BE2C (cell line): ENCODE results near the gene POLA2.

Experiments
- DNase-seq: peaks from one replicate; pipeline ENCODE4 v3.0.0-alpha.2; 2020
- H3K27me3 ChIP-seq: fragments of 250-450 bp; sonication (Bioruptor Pico); 2 replicates; pipeline ENCODE4 v1.5.1; 2020; ENCODE audit warnings: mild to moderate bottlenecking
- H3K36me3 ChIP-seq: fragments of 250-450 bp; sonication (Bioruptor Pico); 2 replicates; pipeline ENCODE4 v1.5.1; 2020; ENCODE audit warnings: mild to moderate bottlenecking
- H3K4me1 ChIP-seq: fragments of 250-450 bp; sonication (Bioruptor Pico); 2 replicates; pipeline ENCODE4 v1.5.1; 2020
- H3K4me3 ChIP-seq: 2 replicates; pipeline ENCODE4 v1.5.1; 2011; ENCODE audit warnings: low read depth, low read length
- H3K9me3 ChIP-seq: fragments of 250-450 bp; sonication (Bioruptor Pico); 2 replicates; pipeline ENCODE4 v1.5.1; 2020
- CTCF ChIP-seq: IDR thresholded peaks from 2 replicates; pipeline ENCODE4 v1.5.1; 2012; ENCODE audit warnings: mild to moderate bottlenecking, low read depth, low read length

POLA2 gene

GRCh38 chr11:65251476-65251875, 10.3 kb upstream of the POLA2 start:
- Histone ChIP-seq H3K9me3 (no peaks in the 10 kb centered on the region), H3K36me3 (no peaks in the 10 kb centered on the region), H3K27me3 (no peaks in the 10 kb centered on the region), H3K4me1 (no peaks in the 10 kb centered on the region), H3K4me3 (no peak overlapping the region)
- TF ChIP-seq CTCF, result no peak
- no peak for DNase-seq

DNA sequence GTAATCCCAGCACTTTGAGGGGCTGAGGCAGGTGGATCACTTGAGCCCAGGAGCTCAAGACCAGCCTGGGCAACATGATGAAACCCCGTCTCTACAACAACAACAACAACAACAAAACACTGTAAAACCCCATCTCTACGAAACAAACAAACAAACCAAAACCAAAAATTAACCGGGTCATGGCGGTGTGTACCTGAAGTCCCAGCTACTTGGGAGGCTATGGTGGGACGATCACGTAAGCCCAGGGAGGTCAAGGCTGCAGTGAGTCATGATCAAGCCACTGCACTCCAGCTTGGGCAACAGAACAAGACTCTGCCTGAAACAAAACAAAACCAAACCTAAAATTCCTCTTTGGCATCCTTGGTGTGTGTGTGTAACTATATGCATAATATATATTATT, 7.0 kb upstream of the POLA2 start:
- TF ChIP-seq CTCF, result no peak
- no peaks in the 10 kb centered on the region for H3K36me3 ChIP-seq
- no peaks in the 10 kb centered on the region for H3K4me1 ChIP-seq
- no peak for DNase-seq
- no peak overlapping the region for H3K4me3 ChIP-seq
- H3K9me3 ChIP-seq, result no peaks in the 10 kb centered on the region
- H3K27me3 ChIP-seq, result no peaks in the 10 kb centered on the region

DNA sequence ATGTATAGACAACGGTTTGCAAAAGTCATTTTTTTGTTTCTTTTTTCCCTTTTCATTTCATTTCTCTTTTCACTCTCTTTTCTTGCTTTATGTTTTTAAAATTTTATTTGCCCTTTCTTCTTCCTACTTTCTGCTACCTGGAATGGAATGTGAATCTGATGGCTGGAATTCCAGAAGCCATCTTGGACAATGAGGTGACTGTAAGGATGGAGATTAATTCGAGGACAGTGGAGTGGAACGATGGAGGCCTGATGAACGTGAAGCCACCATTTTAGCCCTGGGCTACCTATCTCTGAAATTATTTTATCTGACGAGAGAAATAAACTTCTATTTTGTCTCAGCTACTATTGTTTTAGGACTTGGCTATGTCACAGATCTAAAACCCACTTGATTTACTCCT, 2.8 kb upstream of the POLA2 start:
- no peaks in the 10 kb centered on the region for H3K4me1 ChIP-seq
- H3K4me3 ChIP-seq, result no peak overlapping the region
- H3K27me3 ChIP-seq, result no peaks in the 10 kb centered on the region
- no peaks in the 10 kb centered on the region for H3K9me3 ChIP-seq
- no peaks in the 10 kb centered on the region for H3K36me3 ChIP-seq
- DNase-seq, result no peak
- no peak for TF ChIP-seq CTCF

- no peaks in the 10 kb centered on the region for H3K4me1 ChIP-seq
- H3K27me3 ChIP-seq, result no peaks in the 10 kb centered on the region
- no peaks in the 10 kb centered on the region for H3K36me3 ChIP-seq
- DNase-seq, result no peak
- no peaks in the 10 kb centered on the region for H3K9me3 ChIP-seq
- no peak for TF ChIP-seq CTCF
- H3K4me3 ChIP-seq, result no peak overlapping the region
Observed at GRCh38 chr11:65260302-65260701, 1.5 kb upstream of the POLA2 start.

DNA sequence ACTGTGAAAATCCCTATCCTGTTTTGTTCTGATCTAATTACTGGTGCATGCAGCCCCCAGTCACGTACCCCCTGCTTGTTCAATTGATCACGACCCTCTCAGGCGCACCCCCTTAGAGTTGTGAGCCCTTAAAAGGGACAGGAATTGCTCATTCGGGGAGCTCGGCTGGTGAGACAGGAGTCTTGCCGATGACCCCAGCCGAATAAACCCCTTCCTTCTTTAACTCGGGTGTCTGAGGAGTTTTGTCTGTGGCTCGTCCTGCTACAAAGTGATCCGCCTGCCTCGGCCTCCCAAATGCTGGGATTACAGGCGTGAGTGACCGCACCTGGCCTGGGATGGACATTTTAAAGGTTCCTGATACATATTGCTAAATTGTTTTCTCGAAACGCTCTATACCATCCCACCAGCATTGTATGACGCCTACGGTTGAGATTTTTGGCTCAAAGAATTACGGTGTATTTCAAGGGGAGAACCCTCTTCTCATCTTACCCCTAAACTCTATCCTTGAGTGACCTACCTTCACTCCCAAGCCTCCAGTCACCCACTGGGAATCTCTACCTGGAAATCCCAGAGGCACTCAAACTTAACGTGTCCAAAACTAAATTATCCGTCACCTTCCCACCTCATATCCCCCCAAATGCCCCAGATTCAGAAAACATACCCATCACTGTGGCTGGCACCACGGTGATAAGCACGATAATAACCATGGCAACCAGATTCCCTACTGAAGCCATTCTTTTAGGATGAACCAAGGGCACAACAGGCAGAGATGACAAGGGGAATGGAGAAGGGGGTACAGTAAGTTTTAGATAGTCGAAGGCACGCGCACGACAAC, 789 bp upstream of the POLA2 start:
- Histone ChIP-seq H3K36me3 (no peaks in the 10 kb centered on the region), H3K27me3 (no peaks in the 10 kb centered on the region), H3K4me1 (no peaks in the 10 kb centered on the region), H3K4me3 (peak overlapping the region; percentile 82), H3K9me3 (no peaks in the 10 kb centered on the region)
- no peak for TF ChIP-seq CTCF
- no peak for DNase-seq

GRCh38 chr11:65262381-65262680, 569 bp downstream of the POLA2 start:
- H3K27me3 ChIP-seq, result no peaks in the 10 kb centered on the region
- peak overlapping the region; percentile 82 for H3K4me3 ChIP-seq
- no peaks in the 10 kb centered on the region for H3K4me1 ChIP-seq
- DNase-seq, result no peak
- no peaks in the 10 kb centered on the region for H3K36me3 ChIP-seq
- H3K9me3 ChIP-seq, result no peaks in the 10 kb centered on the region
- TF ChIP-seq CTCF, result no peak
